K562 (cell line): ENCODE measurements around the gene MGAT4D.

Experiments
- BRD4 ChIP-seq: fragments of 200-600 bp; sonication (generic); IDR thresholded peaks from 2 replicates; pipeline ENCODE4 v1.6.1; 2017; ENCODE audit warnings: inconsistent platforms
- BRD9 ChIP-seq: fragments of 450-650 bp; IDR thresholded peaks from 2 replicates; pipeline ENCODE4 v1.6.1; 2018; ENCODE audit warnings: low read depth; ENCODE audit not compliant: partially characterized antibody
- CTCF ChIP-seq, 3 experiments: IDR thresholded peaks in 2 of 3; conservative IDR thresholded peaks in 1 of 3; 2 replicates each; pipeline ENCODE4 v1.5.1; 2011 to 2012; ENCODE audit warnings: low read length in 3 of 3, mild to moderate bottlenecking in 3 of 3, control low read depth in 2 of 3, improper control_type of control experiment in 1 of 3, inconsistent platforms in 1 of 3, low read depth in 1 of 3, mixed read lengths in 1 of 3, moderate library complexity in 1 of 3; ENCODE audit not compliant: insufficient read depth in 2 of 3
- RAD21 ChIP-seq, 2 experiments: fragments of 250-450 bp in 1 of 2; fragments of 450-650 bp in 1 of 2; sonication (Bioruptor Pico) in 1 of 2; formaldehyde crosslinking in 1 of 2; IDR thresholded peaks in 1 of 2; conservative IDR thresholded peaks in 1 of 2; 2 replicates each; pipeline versions ENCODE4 v1.4.0 to v1.8.0; 2020 to 2022; ENCODE audit warnings: mild to moderate bottlenecking in 2 of 2, moderate library complexity in 1 of 2
- RFX5 ChIP-seq: IDR thresholded peaks from 2 replicates; pipeline ENCODE4 v1.6.1; 2011; ENCODE audit warnings: low read depth, mild to moderate bottlenecking, improper control_type of control experiment, low read length
- SRF ChIP-seq, 2 experiments: fragments of 250-450, 450-650 bp in 1 of 2; sonication (Bioruptor Pico) in 1 of 2; sonication (generic) in 1 of 2; formaldehyde crosslinking; IDR thresholded peaks; 2 replicates each; pipeline versions ENCODE4 v1.5.0 to v1.5.1; 2020 to 2022; ENCODE audit warnings: mild to moderate bottlenecking in 1 of 2, missing genetic modification reagents in 1 of 2
- TF ChIP-seq, protein P1 (sequence below): IDR thresholded peaks from 2 replicates; pipeline ENCODE4 v1.6.1; 2014; ENCODE audit warnings: antibody characterized with exemption
- TF ChIP-seq, protein P2 (sequence below), 2 experiments: fragments of 450-650 bp; formaldehyde crosslinking in 1 of 2; IDR thresholded peaks; 2 replicates each; pipeline versions ENCODE4 v1.4.0 to v1.6.1; 2014 to 2020; ENCODE audit warnings: mild to moderate bottlenecking in 2 of 2, borderline replicate concordance in 1 of 2, low read depth in 1 of 2

GRCh38 chr4:140515423-140515822 lies 17.3 kb upstream of the MGAT4D start:
- TF ChIP-seq RAD21 (CRISPR knock-in tag; conservative IDR thresholded peaks at IDR 0.05 in 1 of 2, IDR thresholded peaks at IDR 0.05 in 1 of 2) (no peak), BRD4 (no peak), BRD9 (no peak), RFX5 (no peak), SRF (CRISPR knock-in tag; IDR thresholded peaks at IDR 0.05) (no peak), CTCF (IDR thresholded peaks at IDR 0.05 in 2 of 3, conservative IDR thresholded peaks at IDR 0.05 in 1 of 3; ENCODE audit: insufficient read depth in 2 of 3, low read depth in 1 of 3, low read length in 3 of 3) (no peak)
- TF ChIP-seq, protein P1, sequence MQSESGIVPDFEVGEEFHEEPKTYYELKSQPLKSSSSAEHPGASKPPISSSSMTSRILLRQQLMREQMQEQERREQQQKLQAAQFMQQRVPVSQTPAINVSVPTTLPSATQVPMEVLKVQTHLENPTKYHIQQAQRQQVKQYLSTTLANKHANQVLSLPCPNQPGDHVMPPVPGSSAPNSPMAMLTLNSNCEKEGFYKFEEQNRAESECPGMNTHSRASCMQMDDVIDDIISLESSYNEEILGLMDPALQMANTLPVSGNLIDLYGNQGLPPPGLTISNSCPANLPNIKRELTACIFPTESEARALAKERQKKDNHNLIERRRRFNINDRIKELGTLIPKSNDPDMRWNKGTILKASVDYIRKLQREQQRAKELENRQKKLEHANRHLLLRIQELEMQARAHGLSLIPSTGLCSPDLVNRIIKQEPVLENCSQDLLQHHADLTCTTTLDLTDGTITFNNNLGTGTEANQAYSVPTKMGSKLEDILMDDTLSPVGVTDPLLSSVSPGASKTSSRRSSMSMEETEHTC = no peak
- TF ChIP-seq, protein P2, sequence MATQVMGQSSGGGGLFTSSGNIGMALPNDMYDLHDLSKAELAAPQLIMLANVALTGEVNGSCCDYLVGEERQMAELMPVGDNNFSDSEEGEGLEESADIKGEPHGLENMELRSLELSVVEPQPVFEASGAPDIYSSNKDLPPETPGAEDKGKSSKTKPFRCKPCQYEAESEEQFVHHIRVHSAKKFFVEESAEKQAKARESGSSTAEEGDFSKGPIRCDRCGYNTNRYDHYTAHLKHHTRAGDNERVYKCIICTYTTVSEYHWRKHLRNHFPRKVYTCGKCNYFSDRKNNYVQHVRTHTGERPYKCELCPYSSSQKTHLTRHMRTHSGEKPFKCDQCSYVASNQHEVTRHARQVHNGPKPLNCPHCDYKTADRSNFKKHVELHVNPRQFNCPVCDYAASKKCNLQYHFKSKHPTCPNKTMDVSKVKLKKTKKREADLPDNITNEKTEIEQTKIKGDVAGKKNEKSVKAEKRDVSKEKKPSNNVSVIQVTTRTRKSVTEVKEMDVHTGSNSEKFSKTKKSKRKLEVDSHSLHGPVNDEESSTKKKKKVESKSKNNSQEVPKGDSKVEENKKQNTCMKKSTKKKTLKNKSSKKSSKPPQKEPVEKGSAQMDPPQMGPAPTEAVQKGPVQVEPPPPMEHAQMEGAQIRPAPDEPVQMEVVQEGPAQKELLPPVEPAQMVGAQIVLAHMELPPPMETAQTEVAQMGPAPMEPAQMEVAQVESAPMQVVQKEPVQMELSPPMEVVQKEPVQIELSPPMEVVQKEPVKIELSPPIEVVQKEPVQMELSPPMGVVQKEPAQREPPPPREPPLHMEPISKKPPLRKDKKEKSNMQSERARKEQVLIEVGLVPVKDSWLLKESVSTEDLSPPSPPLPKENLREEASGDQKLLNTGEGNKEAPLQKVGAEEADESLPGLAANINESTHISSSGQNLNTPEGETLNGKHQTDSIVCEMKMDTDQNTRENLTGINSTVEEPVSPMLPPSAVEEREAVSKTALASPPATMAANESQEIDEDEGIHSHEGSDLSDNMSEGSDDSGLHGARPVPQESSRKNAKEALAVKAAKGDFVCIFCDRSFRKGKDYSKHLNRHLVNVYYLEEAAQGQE (IDR thresholded peaks at IDR 0.05; ENCODE audit: borderline replicate concordance) = no peak
- TF ChIP-seq, protein P2 (CRISPR knock-in tag; IDR thresholded peaks at IDR 0.05; ENCODE audit: low read depth) = no peak
